Parathyroid adenoma (tissue), 2 donors: ENCODE measurements around the gene GPR158.

ENCODE experiments used
- H2AFZ ChIP-seq: fragments of 300-600 bp; sonication (generic); one replicate; pipeline ENCODE4 v1.7.0; 2017; ENCODE audit warnings: antibody characterized with exemption, mild to moderate bottlenecking
- H3K27ac ChIP-seq: fragments of 300-600 bp; sonication (generic); one replicate; pipeline ENCODE4 v1.7.0; 2017
- H3K27me3 ChIP-seq: fragments of 300-600 bp; sonication (generic); one replicate; pipeline ENCODE4 v1.7.0; 2017; ENCODE audit warnings: low read length; ENCODE audit not compliant: control insufficient read depth, insufficient read depth
- H3K36me3 ChIP-seq: fragments of 300-600 bp; sonication (generic); one replicate; pipeline ENCODE4 v1.7.0; 2017; ENCODE audit warnings: low read length; ENCODE audit not compliant: control insufficient read depth, insufficient read depth
- H3K4me1 ChIP-seq: fragments of 300-600 bp; sonication (generic); one replicate; pipeline ENCODE4 v1.7.0; 2017; ENCODE audit warnings: control low read depth
- H3K4me2 ChIP-seq: fragments of 300-600 bp; sonication (generic); one replicate; pipeline ENCODE4 v1.7.0; 2017; ENCODE audit warnings: low read length
- H3K4me3 ChIP-seq: fragments of 300-600 bp; sonication (generic); one replicate; pipeline ENCODE4 v1.7.0; 2017; ENCODE audit warnings: low read depth, low read length
- H3K79me2 ChIP-seq: fragments of 300-600 bp; sonication (generic); one replicate; pipeline ENCODE4 v1.7.0; 2017; ENCODE audit warnings: control low read depth
- H3K9ac ChIP-seq: fragments of 300-600 bp; sonication (generic); one replicate; pipeline ENCODE4 v1.7.0; 2017; ENCODE audit warnings: mild to moderate bottlenecking
- H3K9me3 ChIP-seq: fragments of 300-600 bp; sonication (generic); one replicate; pipeline ENCODE4 v1.7.0; 2017; ENCODE audit warnings: low read length; ENCODE audit not compliant: control insufficient read depth
- CTCF ChIP-seq: fragments of 300-600 bp; sonication (generic); IDR thresholded peaks from one replicate; pipeline ENCODE4 v1.7.0; 2017; ENCODE audit warnings: antibody characterized with exemption, mild to moderate bottlenecking
- donor health status: primary hyperparathyroidism.

Gene GPR158

GRCh38 chr10:25169740-25170139 lies 5.1 kb upstream of the GPR158 start:
- TF ChIP-seq CTCF = no peak
- H3K4me2 ChIP-seq = no peak overlapping the region
- H3K9ac ChIP-seq = no peak overlapping the region
- no peaks in the 10 kb centered on the region for H3K79me2 ChIP-seq
- H3K27me3 ChIP-seq = no peaks in the 10 kb centered on the region
- no peaks in the 10 kb centered on the region for H3K9me3 ChIP-seq
- H3K27ac ChIP-seq = no peak overlapping the region
- no peaks in the 10 kb centered on the region for H3K36me3 ChIP-seq
- no peak overlapping the region for H2AFZ ChIP-seq
- H3K4me1 ChIP-seq = no peaks in the 10 kb centered on the region
- no peak overlapping the region for H3K4me3 ChIP-seq

GRCh38 chr10:25170627-25171026 lies 4.2 kb upstream of the GPR158 start:
- Histone ChIP-seq H3K4me3 (no peak overlapping the region), H3K4me2 (no peak overlapping the region), H3K27me3 (no peaks in the 10 kb centered on the region), H3K36me3 (no peaks in the 10 kb centered on the region), H3K27ac (no peak overlapping the region), H3K79me2 (no peaks in the 10 kb centered on the region), H2AFZ (no peak overlapping the region), H3K9me3 (no peaks in the 10 kb centered on the region), H3K9ac (no peak overlapping the region), H3K4me1 (no peaks in the 10 kb centered on the region)
- TF ChIP-seq CTCF = no peak

GRCh38 chr10:25175527-25176420 lies 973 bp downstream of the GPR158 start:
- H3K4me1 ChIP-seq = no peaks in the 10 kb centered on the region
- no peak overlapping the region for H3K9ac ChIP-seq
- H3K27me3 ChIP-seq = no peaks in the 10 kb centered on the region
- TF ChIP-seq CTCF = no peak
- no peaks in the 10 kb centered on the region for H3K36me3 ChIP-seq
- H3K9me3 ChIP-seq = no peaks in the 10 kb centered on the region
- no peak overlapping the region for H3K4me3 ChIP-seq
- H3K4me2 ChIP-seq = peak overlapping the region; percentile 82
- H2AFZ ChIP-seq = peak overlapping the region; percentile 97
- no peak overlapping the region for H3K27ac ChIP-seq
- peaks cover 2% of the 10 kb centered on the region for H3K79me2 ChIP-seq

GRCh38 chr10:25176421-25176968 lies 1.7 kb downstream of the GPR158 start:
- H3K4me2 ChIP-seq = no peak overlapping the region
- H3K9ac ChIP-seq = no peak overlapping the region
- no peaks in the 10 kb centered on the region for H3K4me1 ChIP-seq
- H3K27ac ChIP-seq = no peak overlapping the region
- no peak overlapping the region for H3K4me3 ChIP-seq
- H2AFZ ChIP-seq = peak overlapping the region; percentile 97
- no peaks in the 10 kb centered on the region for H3K9me3 ChIP-seq
- H3K36me3 ChIP-seq = no peaks in the 10 kb centered on the region
- H3K27me3 ChIP-seq = no peaks in the 10 kb centered on the region
- H3K79me2 ChIP-seq = peaks cover 2% of the 10 kb centered on the region
- no peak for TF ChIP-seq CTCF
